ENCODE data around the gene PLCB1. TPM values are rescaled to one million over a fixed set of nuclear protein-coding genes. Genes with fewer than 3 reads are reported as not detected.

Gene PLCB1
- total RNA-seq, 2 experiments from 2014 or later, result 0.63 to 1.5 TPM

GRCh38 chr20:8362457-8362856 lies 230.4 kb downstream of the PLCB1 start:
- Mint-ChIP-seq H3K4me3 (no peak overlapping the region), H3K4me1 (ENCODE audit: low read depth) (no peaks in the 10 kb centered on the region), H3K36me3 (ENCODE audit: low read depth) (no peaks in the 10 kb centered on the region), H3K27ac (no peak overlapping the region), H3K27me3 (ENCODE audit: low read depth) (peaks cover 2% of the 10 kb centered on the region), H3K9me3 (ENCODE audit: insufficient read depth) (no peaks in the 10 kb centered on the region)
- CTCF ChIA-PET, result no interaction called here
- ATAC-seq, result no peak
- DNase-seq, result no peak
- POLR2A ChIA-PET, result no interaction called here

- Mint-ChIP-seq H3K27me3 (ENCODE audit: low read depth) (peaks cover 2% of the 10 kb centered on the region), H3K9me3 (ENCODE audit: insufficient read depth) (no peaks in the 10 kb centered on the region), H3K27ac (no peak overlapping the region), H3K4me3 (no peak overlapping the region), H3K4me1 (ENCODE audit: low read depth) (peaks cover 6% of the 10 kb centered on the region), H3K36me3 (ENCODE audit: low read depth) (no peaks in the 10 kb centered on the region)
- CTCF ChIA-PET, result no interaction called here
- ATAC-seq (no peak), DNase-seq (no peak)
- POLR2A ChIA-PET, result no interaction called here
Measured at GRCh38 chr20:8363970-8364733, 232.1 kb downstream of the PLCB1 start.

DNA sequence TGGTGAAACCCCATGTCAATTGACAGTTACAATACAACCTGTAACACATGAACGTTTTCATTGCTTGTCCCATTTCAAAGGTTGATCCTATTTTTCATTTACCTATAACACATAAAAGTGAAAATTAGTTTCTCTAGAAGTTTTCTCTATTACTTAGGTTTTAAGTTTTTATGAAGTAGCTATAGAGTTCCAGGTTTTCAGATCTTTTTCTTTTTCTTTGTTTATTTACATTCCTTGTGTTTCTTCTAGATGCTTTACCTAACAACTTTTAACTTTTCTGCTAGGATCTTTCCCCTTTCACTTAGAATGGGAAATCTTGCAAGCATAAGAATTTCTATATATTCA lies 232.6 kb downstream of the PLCB1 start:
- POLR2A ChIA-PET, result no interaction called here
- Mint-ChIP-seq H3K4me1 (ENCODE audit: low read depth) (peaks cover 10% of the 10 kb centered on the region), H3K36me3 (ENCODE audit: low read depth) (no peaks in the 10 kb centered on the region), H3K27ac (no peak overlapping the region), H3K9me3 (ENCODE audit: insufficient read depth) (no peaks in the 10 kb centered on the region), H3K27me3 (ENCODE audit: low read depth) (peaks cover 2% of the 10 kb centered on the region), H3K4me3 (no peak overlapping the region)
- no peak for ATAC-seq
- no peak for DNase-seq
- CTCF ChIA-PET, result no interaction called here

- POLR2A ChIA-PET, result no interaction called here
- no peak for DNase-seq
- CTCF ChIA-PET, result no interaction called here
Measured at GRCh38 chr20:8365634-8366033, 233.6 kb downstream of the PLCB1 start.

GRCh38 chr20:8366303-8366923 lies 234.3 kb downstream of the PLCB1 start:
- ATAC-seq, result no peak
- ChIA-PET POLR2A (no interaction called here), CTCF (no interaction called here)
- peaks cover 2% of the 10 kb centered on the region for H3K27me3 Mint-ChIP-seq (ENCODE audit: low read depth)
- no peaks in the 10 kb centered on the region for H3K36me3 Mint-ChIP-seq (ENCODE audit: low read depth)
- no peak overlapping the region for H3K4me3 Mint-ChIP-seq
- H3K9me3 Mint-ChIP-seq (ENCODE audit: insufficient read depth), result no peaks in the 10 kb centered on the region
- peaks cover 10% of the 10 kb centered on the region for H3K4me1 Mint-ChIP-seq (ENCODE audit: low read depth)
- DNase-seq, result no peak
- H3K27ac Mint-ChIP-seq, result no peak overlapping the region

More at GRCh38 chr20:8365634-8366033, 233.6 kb downstream of the PLCB1 start:
- Mint-ChIP-seq H3K4me1 (ENCODE audit: low read depth) (peaks cover 10% of the 10 kb centered on the region), H3K27ac (no peak overlapping the region), H3K4me3 (no peak overlapping the region), H3K36me3 (ENCODE audit: low read depth) (no peaks in the 10 kb centered on the region), H3K27me3 (ENCODE audit: low read depth) (peaks cover 2% of the 10 kb centered on the region), H3K9me3 (ENCODE audit: insufficient read depth) (no peaks in the 10 kb centered on the region)
- no peak for ATAC-seq

DNA sequence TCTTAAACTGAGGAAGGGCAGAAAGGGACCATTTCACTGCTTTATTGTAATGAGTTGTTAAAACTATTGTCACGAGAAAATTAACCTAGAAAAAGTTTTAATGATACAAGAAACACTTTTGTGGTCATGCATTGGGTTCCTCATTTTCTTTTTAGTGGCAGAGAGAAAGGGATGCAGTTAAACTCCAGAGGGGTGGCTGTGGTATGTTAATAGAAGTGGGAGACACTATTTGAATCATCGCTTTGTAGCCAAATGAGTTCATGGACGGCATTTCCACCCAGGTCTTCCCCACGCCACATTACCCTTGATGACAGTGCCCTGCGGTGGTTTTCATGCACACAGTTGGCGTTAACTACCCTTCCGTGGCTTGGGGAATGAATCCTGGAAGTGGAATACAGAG lies 235.6 kb downstream of the PLCB1 start:
- H3K9me3 Mint-ChIP-seq (ENCODE audit: insufficient read depth), result no peaks in the 10 kb centered on the region
- no peak overlapping the region for H3K27ac Mint-ChIP-seq
- peaks cover 2% of the 10 kb centered on the region for H3K27me3 Mint-ChIP-seq (ENCODE audit: low read depth)
- H3K36me3 Mint-ChIP-seq (ENCODE audit: low read depth), result no peaks in the 10 kb centered on the region
- H3K4me1 Mint-ChIP-seq (ENCODE audit: low read depth), result peaks cover 10% of the 10 kb centered on the region
- no peak overlapping the region for H3K4me3 Mint-ChIP-seq
- CTCF ChIA-PET, result no interaction called here
- POLR2A ChIA-PET, result no interaction called here
- ATAC-seq, result no peak
- DNase-seq, result no peak

- H3K27me3 Mint-ChIP-seq (ENCODE audit: low read depth), result peaks cover 2% of the 10 kb centered on the region
- H3K9me3 Mint-ChIP-seq (ENCODE audit: insufficient read depth), result no peaks in the 10 kb centered on the region
- ChIA-PET POLR2A (no interaction called here), CTCF (no interaction called here)
- no peaks in the 10 kb centered on the region for H3K36me3 Mint-ChIP-seq (ENCODE audit: low read depth)
- ATAC-seq (no peak), DNase-seq (no peak)
- H3K27ac Mint-ChIP-seq, result no peak overlapping the region
- peaks cover 10% of the 10 kb centered on the region for H3K4me1 Mint-ChIP-seq (ENCODE audit: low read depth)
- no peak overlapping the region for H3K4me3 Mint-ChIP-seq
Measured at GRCh38 chr20:8368670-8369069, 236.6 kb downstream of the PLCB1 start.

DNA sequence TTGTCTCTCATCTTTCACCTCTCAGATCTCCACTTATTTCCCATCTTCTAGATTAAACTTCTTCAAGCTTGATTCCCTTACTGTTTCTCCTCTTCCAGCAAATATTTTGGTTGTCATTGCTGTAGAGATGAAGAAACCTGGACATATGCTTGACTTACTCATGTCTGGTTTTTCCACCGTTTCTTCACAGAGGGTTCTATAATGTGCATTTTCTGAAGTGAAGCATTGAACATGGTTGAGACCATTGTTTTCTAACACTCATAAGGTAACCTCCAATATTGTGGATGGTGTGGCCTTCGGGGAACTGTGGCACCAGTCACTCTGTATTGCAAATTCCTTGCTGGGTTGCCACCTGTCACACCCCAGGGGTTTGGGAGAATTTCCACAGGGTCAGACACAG lies 237.2 kb downstream of the PLCB1 start:
- POLR2A ChIA-PET, result no interaction called here
- Mint-ChIP-seq H3K4me1 (ENCODE audit: low read depth) (peaks cover 10% of the 10 kb centered on the region), H3K4me3 (no peak overlapping the region), H3K36me3 (ENCODE audit: low read depth) (no peaks in the 10 kb centered on the region), H3K9me3 (ENCODE audit: insufficient read depth) (no peaks in the 10 kb centered on the region), H3K27me3 (ENCODE audit: low read depth) (peaks cover 2% of the 10 kb centered on the region), H3K27ac (peak overlapping the region; percentile 5)
- no peak for ATAC-seq
- CTCF ChIA-PET, result no interaction called here
- DNase-seq, result no peak

DNA sequence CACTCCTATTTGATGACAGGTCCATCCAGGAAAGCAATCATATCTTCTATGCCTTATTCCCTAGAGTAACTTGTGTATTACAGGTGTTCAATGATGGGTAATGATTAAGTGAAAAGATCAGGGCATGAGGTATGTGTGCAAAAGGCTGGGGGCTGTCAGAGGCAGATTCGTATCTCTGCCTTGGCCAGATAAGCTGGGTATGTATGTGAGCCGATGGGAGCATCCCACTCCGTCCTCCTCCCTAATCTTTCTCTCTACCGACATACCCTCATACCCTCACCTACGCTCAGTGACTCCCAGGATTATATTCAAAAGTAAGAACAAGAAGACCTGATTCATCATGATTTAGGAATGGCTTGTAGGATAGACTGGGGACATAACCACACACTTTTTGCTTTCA lies 238.7 kb downstream of the PLCB1 start:
- Mint-ChIP-seq H3K27ac (no peak overlapping the region), H3K4me3 (no peak overlapping the region), H3K9me3 (ENCODE audit: insufficient read depth) (no peaks in the 10 kb centered on the region), H3K27me3 (ENCODE audit: low read depth) (peaks cover under 1% of the 10 kb centered on the region), H3K36me3 (ENCODE audit: low read depth) (no peaks in the 10 kb centered on the region), H3K4me1 (ENCODE audit: low read depth) (peaks cover 10% of the 10 kb centered on the region)
- ChIA-PET POLR2A (no interaction called here), CTCF (no interaction called here)
- ATAC-seq (no peak), DNase-seq (no peak)

DNA sequence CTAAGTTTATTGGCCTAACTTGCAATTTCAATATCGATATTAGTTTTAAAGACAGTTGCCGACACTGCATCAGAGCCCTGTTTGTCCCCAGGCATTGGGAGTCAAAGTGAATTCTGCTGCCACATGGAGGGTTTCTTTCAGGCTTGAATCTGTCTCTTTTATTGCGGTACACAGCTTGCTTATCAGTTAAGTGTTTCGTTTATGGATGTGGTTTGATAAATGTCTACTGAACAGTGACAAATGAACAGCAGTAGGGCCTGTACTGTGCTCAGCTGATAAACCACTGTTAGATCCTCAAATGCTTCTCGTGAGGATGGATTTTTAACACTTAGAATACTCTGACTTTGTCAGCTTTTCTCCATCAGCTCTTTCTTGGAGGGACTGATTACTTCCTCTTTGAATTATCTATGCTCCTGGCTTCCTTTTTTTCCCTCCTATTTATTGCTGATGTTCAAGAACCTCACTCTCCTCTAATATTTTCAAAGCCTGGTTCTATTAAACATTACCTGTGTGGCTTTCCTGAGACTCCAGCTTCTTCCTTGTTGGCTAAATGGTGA lies 240.8 kb downstream of the PLCB1 start:
- ATAC-seq, result no peak
- POLR2A ChIA-PET, result no interaction called here
- no peaks in the 10 kb centered on the region for H3K36me3 Mint-ChIP-seq (ENCODE audit: low read depth)
- no peaks in the 10 kb centered on the region for H3K9me3 Mint-ChIP-seq (ENCODE audit: insufficient read depth)
- peaks cover 10% of the 10 kb centered on the region for H3K4me1 Mint-ChIP-seq (ENCODE audit: low read depth)
- no peaks in the 10 kb centered on the region for H3K27me3 Mint-ChIP-seq (ENCODE audit: low read depth)
- no peak overlapping the region for H3K4me3 Mint-ChIP-seq
- CTCF ChIA-PET, result interaction anchor here (1.0 kb wide), 1 partner anchor 11 kb away, joined by 3 read pairs; no protein-coding TSS in a partner anchor
- no peak overlapping the region for H3K27ac Mint-ChIP-seq
- DNase-seq, result no peak

DNA sequence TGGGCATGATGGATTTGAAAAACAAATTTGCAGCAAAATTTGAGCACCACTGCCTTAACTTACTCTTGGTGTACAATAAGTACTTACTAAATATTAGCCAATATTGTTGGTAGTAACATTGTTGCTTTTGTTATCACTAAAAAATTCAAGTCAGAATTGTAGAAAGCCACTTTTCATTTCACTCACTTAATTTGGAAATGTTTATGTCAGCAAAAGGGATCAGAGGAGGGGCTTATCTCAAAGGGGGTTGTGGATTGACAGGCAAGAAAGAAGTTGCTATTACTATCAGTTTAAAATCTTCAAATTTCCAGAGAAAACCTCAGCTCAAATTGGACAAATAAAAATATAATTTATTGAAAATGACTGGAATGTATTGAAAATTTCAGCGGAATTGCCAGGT lies 241.5 kb downstream of the PLCB1 start:
- ATAC-seq (no peak), DNase-seq (no peak)
- no peaks in the 10 kb centered on the region for H3K36me3 Mint-ChIP-seq (ENCODE audit: low read depth)
- no peaks in the 10 kb centered on the region for H3K27me3 Mint-ChIP-seq (ENCODE audit: low read depth)
- POLR2A ChIA-PET, result no interaction called here
- no peaks in the 10 kb centered on the region for H3K9me3 Mint-ChIP-seq (ENCODE audit: insufficient read depth)
- H3K4me3 Mint-ChIP-seq, result no peak overlapping the region
- CTCF ChIA-PET, result interaction anchor here (1.0 kb wide), 1 partner anchor 12 kb away, joined by 3 read pairs; no protein-coding TSS in a partner anchor
- H3K27ac Mint-ChIP-seq, result no peak overlapping the region
- peaks cover 10% of the 10 kb centered on the region for H3K4me1 Mint-ChIP-seq (ENCODE audit: low read depth)

DNA sequence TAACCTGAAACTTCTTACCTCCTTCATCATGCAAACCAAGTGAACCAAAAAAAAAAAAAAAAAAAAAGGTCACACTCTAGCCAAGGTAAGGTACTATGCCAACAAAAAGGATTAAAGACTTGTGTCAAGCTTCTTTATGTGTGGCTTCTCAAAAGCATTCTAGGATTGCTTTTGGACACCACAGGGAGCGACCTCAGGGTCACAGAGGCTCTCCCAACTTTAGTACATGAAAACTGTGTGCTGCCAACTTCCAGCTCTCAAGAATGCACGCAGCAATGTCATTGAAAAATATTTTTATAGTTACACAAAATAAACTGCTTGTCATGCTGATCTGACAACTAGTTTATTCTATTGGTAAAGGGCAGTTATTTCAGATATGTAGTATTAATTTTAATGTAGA lies 243.8 kb downstream of the PLCB1 start:
- H3K27me3 Mint-ChIP-seq (ENCODE audit: low read depth), result peaks cover 2% of the 10 kb centered on the region
- H3K27ac Mint-ChIP-seq, result no peak overlapping the region
- no peaks in the 10 kb centered on the region for H3K9me3 Mint-ChIP-seq (ENCODE audit: insufficient read depth)
- H3K36me3 Mint-ChIP-seq (ENCODE audit: low read depth), result no peaks in the 10 kb centered on the region
- DNase-seq (no peak), ATAC-seq (no peak)
- no peaks in the 10 kb centered on the region for H3K4me1 Mint-ChIP-seq (ENCODE audit: low read depth)
- no peak overlapping the region for H3K4me3 Mint-ChIP-seq
- ChIA-PET POLR2A (no interaction called here), CTCF (interaction anchor here (1.9 kb wide), 1 partner anchor 13 kb away, joined by 7 read pairs; no protein-coding TSS in a partner anchor)

Measured in activated CD8-positive, alpha-beta T cell treated with anti-CD3 and anti-CD28 coated beads, Interleukin-2, amount 10 ng/mL, durations not matched to agents 7 days and 5 days (primary cell).